HG03139 (cell line): ENCODE results near the gene APOBEC2.

ENCODE experiments used
- ATAC-seq: cut with Tn5 transposase; IDR thresholded peaks from one replicate; pipeline ENCODE4 v1.9.1; 2021; ENCODE audit not compliant: unreplicated experiment

APOBEC2 gene

GRCh38 chr6:41037107-41037900 lies 15.7 kb upstream of the APOBEC2 start:
- ATAC-seq: no peak

- no peak for ATAC-seq
Observed at GRCh38 chr6:41038205-41038604, 14.8 kb upstream of the APOBEC2 start.

DNA sequence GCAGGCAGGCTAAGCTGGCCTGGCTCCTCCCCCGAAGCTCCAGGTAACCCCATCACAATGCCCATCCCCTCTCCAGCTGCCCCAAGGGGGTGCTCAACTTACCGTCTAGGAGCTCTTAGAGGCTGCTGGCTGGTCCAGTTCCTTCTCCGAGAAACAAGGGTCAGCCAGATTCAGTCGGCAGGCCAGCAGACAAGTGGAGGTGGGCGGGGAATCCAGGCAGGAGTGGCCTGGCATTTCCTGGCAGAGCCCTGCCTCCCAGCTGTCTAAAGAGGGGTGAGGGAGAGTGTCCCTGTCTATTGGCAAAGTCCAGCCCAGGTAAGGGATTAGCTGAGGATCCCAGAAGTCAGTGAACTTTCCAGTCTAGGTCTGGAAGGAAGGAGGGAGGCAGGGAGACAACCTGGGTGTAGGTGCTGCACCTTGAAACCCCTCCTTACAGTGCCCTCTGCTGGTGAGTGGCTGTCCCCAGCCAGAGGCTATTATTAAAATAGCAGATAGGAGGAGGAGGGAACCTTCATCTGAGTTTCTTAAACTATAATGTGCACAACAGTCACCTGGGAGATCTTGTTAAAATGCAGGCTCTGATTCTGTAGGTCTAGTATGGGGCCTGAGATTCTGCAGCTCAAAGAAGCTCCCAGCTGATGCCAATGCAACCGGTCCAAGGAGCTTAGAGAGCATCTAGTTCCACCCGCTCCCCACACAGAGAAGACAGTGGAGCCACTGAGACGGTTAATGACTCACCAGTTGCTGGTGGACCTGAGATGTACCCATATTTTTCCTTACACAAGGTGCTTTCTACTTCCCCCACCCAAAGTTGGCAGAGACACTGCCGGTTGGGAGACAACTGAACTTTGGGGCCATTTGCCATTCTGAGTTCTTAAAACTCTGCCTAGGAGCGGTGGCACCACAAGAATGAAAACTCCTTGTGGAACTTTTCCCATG lies 13.7 kb upstream of the APOBEC2 start, which contains the start of gene UNC5CL:
UNC5CL (minus strand) TSS at position 162 of the 939 bp plus-strand sequence. CDS start 4,147 bp downstream, outside the sequence.
- no peak for ATAC-seq

DNA sequence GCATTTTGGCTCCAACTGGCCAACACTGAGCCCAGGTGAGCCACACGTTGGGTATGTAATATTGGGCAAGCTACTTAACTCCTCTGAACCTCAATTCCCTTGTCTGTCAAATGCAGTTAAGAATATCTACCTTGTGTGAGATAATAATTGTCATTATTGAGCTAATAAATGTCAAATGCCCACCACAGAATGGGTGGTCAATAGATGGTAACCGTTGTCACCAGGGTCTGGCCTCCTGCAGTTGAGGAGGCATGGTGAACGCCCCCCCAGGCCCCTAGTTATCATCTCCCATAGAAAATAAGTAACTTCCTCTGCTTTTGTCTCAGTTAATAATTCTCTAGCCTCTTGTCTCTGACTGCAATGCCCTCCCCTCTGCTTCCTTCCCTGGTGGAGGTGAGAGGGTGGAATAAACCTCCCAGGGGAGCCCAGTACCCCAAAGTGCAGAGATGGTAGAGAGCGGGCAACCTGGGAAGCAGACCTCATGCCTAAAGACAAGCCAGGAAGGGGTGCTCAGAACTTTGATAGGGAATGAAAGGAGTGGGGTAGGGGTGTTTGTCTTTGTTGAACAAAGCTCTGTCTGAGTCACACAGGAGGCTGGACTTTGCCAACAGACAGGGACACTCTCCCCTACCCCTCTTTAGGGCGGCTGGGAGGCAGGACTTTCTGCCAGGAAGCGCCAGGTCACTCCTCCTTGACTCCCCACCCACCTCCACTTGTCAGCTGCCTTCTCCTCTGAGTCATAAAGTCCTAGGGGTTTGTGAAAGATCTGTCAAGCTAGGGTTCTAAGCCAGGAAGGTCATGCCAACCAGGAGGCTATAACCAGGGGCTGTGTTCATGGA lies 12.7 kb upstream of the APOBEC2 start:
- no peak for ATAC-seq

- no peak for ATAC-seq
Observed at GRCh38 chr6:41040940-41041536, 12.0 kb upstream of the APOBEC2 start.

- no peak for ATAC-seq
Observed at GRCh38 chr6:41042226-41043055, 10.6 kb upstream of the APOBEC2 start, which contains the start of gene TSPO2. TSS of gene TSPO2 (plus strand) at chr6:41042467. CDS start at chr6:41042986, 519 bp downstream.

- ATAC-seq: no peak
Observed at GRCh38 chr6:41043151-41043550, 9.9 kb upstream of the APOBEC2 start.

DNA sequence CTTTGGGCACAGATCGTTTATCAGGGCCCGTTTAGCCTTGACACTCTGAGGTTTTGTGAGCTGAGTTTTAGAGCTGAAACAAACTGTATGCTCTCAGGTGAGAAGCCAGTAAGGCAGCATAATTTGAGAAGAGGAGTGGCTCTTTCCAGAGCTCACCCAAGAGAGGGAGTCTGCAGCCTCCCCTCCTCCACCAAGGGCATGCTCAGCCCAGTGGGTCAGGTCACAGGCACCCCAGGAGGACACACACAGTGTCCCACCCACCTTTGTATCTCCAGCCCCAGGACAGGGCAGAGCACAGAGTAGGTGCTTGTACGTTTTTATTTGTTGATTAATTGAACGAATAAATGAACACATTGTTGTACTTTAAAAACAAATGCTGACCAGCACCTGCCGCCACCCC lies 7.3 kb upstream of the APOBEC2 start:
- no peak for ATAC-seq

DNA sequence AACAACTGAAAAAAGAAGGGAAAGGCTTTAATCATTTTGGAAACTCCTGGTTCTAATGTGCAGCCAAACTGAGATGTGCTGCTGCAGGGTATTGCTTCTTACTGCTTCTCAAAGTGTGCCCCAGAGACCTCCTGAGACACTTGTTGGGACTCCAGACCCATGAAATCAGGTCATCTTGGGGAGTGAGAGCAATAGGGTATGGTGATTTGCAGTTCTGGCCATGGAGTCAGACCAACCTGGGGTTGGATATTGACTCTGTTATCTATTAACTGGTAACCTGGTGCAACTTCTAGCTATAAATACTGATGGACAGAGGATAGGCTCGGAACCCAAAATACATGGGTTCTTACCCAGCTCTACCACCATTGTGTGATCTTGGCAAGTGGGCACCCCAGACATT lies 6.9 kb upstream of the APOBEC2 start:
- ATAC-seq: no peak

- no peak for ATAC-seq
Observed at GRCh38 chr6:41047306-41047705, 5.7 kb upstream of the APOBEC2 start.

- no peak for ATAC-seq
Observed at GRCh38 chr6:41047745-41048732, 5.0 kb upstream of the APOBEC2 start.

GRCh38 chr6:41049521-41049920 lies 3.5 kb upstream of the APOBEC2 start:
- no peak for ATAC-seq

DNA sequence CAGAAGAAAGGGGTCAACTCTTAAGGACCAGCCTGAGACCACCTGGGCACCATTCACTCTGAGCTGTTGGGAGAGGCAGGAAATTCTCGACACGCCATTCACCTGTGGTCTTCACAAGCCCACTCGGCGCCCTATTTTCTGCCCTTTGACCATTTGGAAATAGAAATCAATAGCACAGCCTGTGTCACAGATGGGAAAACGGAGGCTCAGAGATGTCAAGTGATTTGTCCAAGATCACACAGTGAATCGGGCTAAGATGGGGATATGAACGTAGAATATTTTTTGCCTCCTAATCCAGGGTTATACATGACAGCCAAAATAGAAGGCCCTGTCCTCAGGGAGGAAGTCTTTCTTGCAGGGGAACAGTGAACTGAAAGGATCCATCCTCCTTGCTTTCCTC lies 3.0 kb upstream of the APOBEC2 start:
- ATAC-seq: no peak

DNA sequence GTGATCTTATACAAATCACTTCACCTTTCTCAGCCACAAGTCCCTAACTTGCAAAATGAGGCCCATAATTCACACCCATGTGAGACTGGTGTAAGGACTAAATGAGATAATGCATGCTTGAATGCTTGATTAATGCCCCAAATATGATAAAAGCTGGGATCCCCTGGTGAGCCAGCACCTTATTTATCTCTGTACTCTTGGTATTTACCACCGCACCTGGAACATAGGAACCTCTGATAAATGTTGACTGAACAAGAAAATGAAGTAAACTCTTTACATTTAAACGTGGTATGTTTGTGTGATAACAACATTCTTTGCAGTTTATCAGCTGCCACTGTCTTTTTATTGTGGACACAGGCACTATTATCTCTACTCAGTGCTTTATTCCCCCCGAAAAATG lies 2.5 kb upstream of the APOBEC2 start:
- no peak for ATAC-seq

DNA sequence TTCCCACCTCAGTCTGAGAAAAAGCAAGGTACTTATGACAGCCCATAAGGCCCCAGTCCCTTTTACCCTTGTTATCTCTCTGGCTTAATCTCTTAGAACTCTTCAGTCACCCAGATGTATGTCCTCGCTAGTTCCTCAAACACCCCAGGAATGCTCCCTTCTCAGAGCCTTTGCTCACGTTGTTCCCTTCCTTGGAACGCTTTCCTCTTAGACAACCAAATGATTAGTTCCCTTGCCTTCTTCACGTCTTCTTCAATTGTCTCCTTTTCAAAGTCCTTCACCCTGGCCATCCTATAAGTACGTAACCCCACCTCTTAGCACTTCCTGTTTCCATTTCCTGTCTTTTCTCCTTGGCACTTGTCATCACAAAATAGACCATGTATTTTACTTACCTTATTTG lies 1.1 kb upstream of the APOBEC2 start:
- ATAC-seq: no peak

DNA sequence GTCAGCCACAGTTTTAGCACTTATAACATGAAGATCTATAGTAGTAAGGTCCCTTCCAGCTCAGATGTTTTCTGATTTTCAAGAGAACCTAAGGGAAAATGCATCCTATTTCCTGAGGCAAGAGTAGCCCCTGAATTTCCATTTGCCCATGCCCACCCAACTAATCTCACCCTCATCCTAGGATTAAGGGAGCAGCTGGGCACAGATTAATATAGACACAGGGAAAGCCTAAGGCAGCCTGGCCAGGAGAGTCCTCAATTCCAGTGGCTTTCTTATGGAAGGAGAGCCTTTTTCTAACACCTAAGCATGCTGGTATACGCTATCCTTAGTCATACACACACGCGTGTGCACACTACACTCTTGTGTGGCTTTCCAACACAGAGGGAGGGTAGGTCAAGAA lies 1.5 kb downstream of the APOBEC2 start:
- no peak for ATAC-seq

DNA sequence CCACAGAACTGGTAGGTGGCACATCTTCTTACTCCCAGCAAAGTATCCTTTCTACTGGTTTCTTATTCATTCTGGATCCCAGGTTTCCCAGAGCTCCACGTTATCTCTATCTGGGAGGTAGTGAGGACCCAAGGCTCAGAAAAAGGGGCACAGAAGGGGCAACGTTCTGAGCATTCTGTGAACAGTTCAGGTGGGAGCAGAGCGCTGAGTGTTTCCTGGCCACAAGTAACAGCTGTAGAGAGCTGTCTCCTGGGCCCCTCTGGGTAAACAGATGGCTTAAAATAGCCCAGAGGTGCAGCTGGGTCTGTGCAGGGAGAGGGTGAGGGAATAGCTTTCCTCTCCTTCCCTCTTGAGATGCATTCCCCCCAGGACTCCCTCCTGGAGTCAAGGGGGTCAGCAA lies 2.1 kb downstream of the APOBEC2 start:
- ATAC-seq: no peak

- ATAC-seq: no peak
Observed at GRCh38 chr6:41056768-41057490, 3.9 kb downstream of the APOBEC2 start.
